Sigmoid colon (tissue), 4 donors: ENCODE data around the gene PTPN7.

Experiments used
- CTCF ChIP-seq, 4 experiments: fragments of 450-650 bp in 3 of 4; fragments of 200-600 bp in 1 of 4; IDR thresholded peaks; one replicate each; pipeline ENCODE4 v1.5.1; 2016 to 2019; ENCODE audit warnings: antibody characterized with exemption in 4 of 4, mild to moderate bottlenecking in 3 of 4, moderate library complexity in 2 of 4
- POLR2AphosphoS5 ChIP-seq, 4 donors: sonication (generic); formaldehyde crosslinking; IDR thresholded peaks; one replicate each; pipeline ENCODE4 v1.6.1; 2017; ENCODE audit warnings: antibody characterized with exemption in 4 of 4

- TF ChIP-seq CTCF (IDR thresholded peaks at IDR 0.05) (no peak), POLR2AphosphoS5 (IDR thresholded peaks at IDR 0.05) (no peak)
Measured at GRCh38 chr1:202145068-202145743, 15.2 kb downstream of the PTPN7 start.
